Ovary (tissue), 9 donors: ENCODE results near the gene POLN. TPM values are rescaled to one million over a fixed set of nuclear protein-coding genes. Genes with fewer than 3 reads are reported as not detected.

ENCODE experiments used
- DNase-seq, 5 donors: peaks; one replicate each; pipeline ENCODE4 v3.0.0-alpha.2; 2019 to 2020
- H3K27ac ChIP-seq, 2 donors: fragments of 200-600 bp; one replicate each; pipeline versions ENCODE4 v1.5.1 to v1.8.0; 2019 to 2022
- H3K27me3 ChIP-seq: fragments of 200-600 bp; one replicate; pipeline ENCODE4 v1.8.0; 2022
- H3K36me3 ChIP-seq: fragments of 200-600 bp; sonication (generic); one replicate; pipeline ENCODE4 v1.5.1; 2019
- H3K4me1 ChIP-seq: one replicate; pipeline ENCODE4 v1.8.1; 2013; ENCODE audit warnings: mild to moderate bottlenecking, moderate library complexity; ENCODE audit not compliant: insufficient read depth
- H3K4me3 ChIP-seq: fragments of 200-600 bp; sonication (generic); one replicate; pipeline ENCODE4 v1.5.1; 2017
- H3K9me3 ChIP-seq, 2 donors: fragments of 200-600 bp in 1 of 2; sonication (generic) in 1 of 2; one replicate each; pipeline versions ENCODE4 v1.5.1 to v1.8.1; 2013 to 2019; ENCODE audit warnings: mild to moderate bottlenecking in 1 of 2, moderate library complexity in 1 of 2
- CTCF ChIP-seq, 3 donors: fragments of 450-650 bp in 2 of 3; fragments of 200-600 bp in 1 of 3; IDR thresholded peaks; one replicate each; pipeline versions ENCODE4 v1.5.1 to v1.8.0; 2016 to 2022; ENCODE audit warnings: antibody characterized with exemption in 3 of 3, mild to moderate bottlenecking in 1 of 3
- EP300 ChIP-seq: sonication (generic); formaldehyde crosslinking; IDR thresholded peaks from one replicate; pipeline ENCODE4 v1.6.1; 2017; ENCODE audit warnings: antibody characterized with exemption
- POLR2A ChIP-seq: fragments of 450-650 bp; IDR thresholded peaks from one replicate; pipeline ENCODE4 v1.6.1; 2017; ENCODE audit warnings: antibody characterized with exemption, mild to moderate bottlenecking, moderate library complexity
- WGBS, 3 donors: extraction: QIAGEN DNeasy Blood & Tissue Kit in 1 of 3; methylation state at CpG; one replicate each; pipeline versions ENCODE4 v1.1.5 to v1.1.7; 2013 to 2017; 5-methylcytosine and 5-hydroxymethylcytosine counted together
- intact Hi-C, 4 donors: fragments of 100-400 bp; cut with DNase I; formaldehyde crosslinking; loops; one replicate each; pipeline versions ENCODE4 v1.11.0 to v1.15.1; 2022 to 2023
- polyA plus RNA-seq, 2 donors: library from polyadenylated mRNA; stranded (reverse); fragments of 200-250 nt in 1 of 2; fragments of 350-450 nt in 1 of 2; fragmentation: Illumina TruSeq in 1 of 2; extraction: RNeasy Lipid Tissue Mini Kit (QIAGEN cat#74804) in 1 of 2; gene quantifications; one replicate each; pipeline ENCODE4 v1.2.3, GENCODE V29; 2013 to 2014
- total RNA-seq, 7 donors: library from RNA; depleted of rRNA in 2 of 7; stranded (reverse); fragments of >200 nt in 2 of 7; fragmentation: NEBNext Ultra II Directional in 3 of 7; extraction: Animal tissue kit (Norgen Biotek cat#: 25700) in 3 of 7; gene quantifications; one replicate each; pipeline versions ENCODE4 v1.1.0 to v1.2.4, GENCODE V29; 2016 to 2023
- donor health status: DM: no; HTN: no; CAD: no; lungs with moderate emphysema.
- donor health status: DM: no; HTN: no; CAD: no.
- donor health status: Bipolar disorder and iron deficiency.
- donor health status: DM: yes; HTN: yes; CAD: no.
- donor health status: DM: no; HTN: no; CAD: no.
- donor health status: DM: yes; HTN: yes; CAD: no.

POLN gene
- total and polyA plus RNA-seq, 9 donors = 0.95 to 11.4 (median 3.1) TPM

- TF ChIP-seq CTCF (IDR thresholded peaks at IDR 0.05) = no peak
- TF ChIP-seq POLR2A = no peak
- TF ChIP-seq EP300 = no peak
- Histone ChIP-seq H3K9me3 (no peaks in the 10 kb centered on the region), H3K4me3 (no peak overlapping the region), H3K27me3 (no peaks in the 10 kb centered on the region), H3K4me1 (no peaks in the 10 kb centered on the region), H3K36me3 (no peaks in the 10 kb centered on the region), H3K27ac (no peak overlapping the region)
- no peak for DNase-seq
- WGBS, 3 donors = 91 to 95% (median 91%) methylated on average over 4 of the region's 4 CpGs
- intact Hi-C loops = no loop called here
These were observed 116.9 kb downstream of the POLN start for GRCh38 chr4:2125023-2125422.

- no peaks in the 10 kb centered on the region for H3K27me3 ChIP-seq
- no peaks in the 10 kb centered on the region for H3K9me3 ChIP-seq
- intact Hi-C loops = no loop called here
- H3K27ac ChIP-seq = no peak overlapping the region
- no peak for DNase-seq
- H3K36me3 ChIP-seq = no peaks in the 10 kb centered on the region
- no peaks in the 10 kb centered on the region for H3K4me1 ChIP-seq
- H3K4me3 ChIP-seq = no peak overlapping the region
- WGBS, 3 donors = 89 to 93% (median 91%) methylated on average over 6 of the region's 6 CpGs
- no peak for TF ChIP-seq EP300
- TF ChIP-seq POLR2A = no peak
- no peak for TF ChIP-seq CTCF (IDR thresholded peaks at IDR 0.05)
These were observed 125.1 kb downstream of the POLN start for GRCh38 chr4:2116687-2117400.

- intact Hi-C loops = no loop called here
- no peak overlapping the region for H3K27ac ChIP-seq
- 94 to 97% (median 95%) methylated on average over 1 of the region's 1 CpG for WGBS, 3 donors
- H3K4me1 ChIP-seq = no peaks in the 10 kb centered on the region
- H3K27me3 ChIP-seq = no peaks in the 10 kb centered on the region
- TF ChIP-seq POLR2A = no peak
- TF ChIP-seq EP300 = no peak
- TF ChIP-seq CTCF (IDR thresholded peaks at IDR 0.05) = no peak
- H3K4me3 ChIP-seq = no peak overlapping the region
- DNase-seq = no peak
- H3K36me3 ChIP-seq = no peaks in the 10 kb centered on the region
- peaks cover 3 to 7% of the 10 kb centered on the region in 2 donors for H3K9me3 ChIP-seq
These were observed 136.4 kb downstream of the POLN start for GRCh38 chr4:2105559-2105958.

- H3K27me3 ChIP-seq = no peaks in the 10 kb centered on the region
- no peak for TF ChIP-seq POLR2A
- no peak for TF ChIP-seq EP300
- no peak for TF ChIP-seq CTCF (IDR thresholded peaks at IDR 0.05)
- DNase-seq = no peak
- H3K36me3 ChIP-seq = no peaks in the 10 kb centered on the region
- intact Hi-C loops = no loop called here
- no peak overlapping the region for H3K4me3 ChIP-seq
- peaks cover 3 to 7% of the 10 kb centered on the region in 2 donors for H3K9me3 ChIP-seq
- WGBS, 3 donors = 81 to 83% (median 81%) methylated on average over 9 of the region's 9 CpGs
- no peak overlapping the region for H3K27ac ChIP-seq
- no peaks in the 10 kb centered on the region for H3K4me1 ChIP-seq
These were observed 137.2 kb downstream of the POLN start for GRCh38 chr4:2104556-2105345.
